GM12891 (cell line): ENCODE results near the gene GTPBP1.

Source experiments
- POLR2A ChIP-seq: IDR thresholded peaks from 2 replicates; pipeline ENCODE4 v1.6.1; 2011; ENCODE audit warnings: low read depth, low read length, control low read depth
- POLR2AphosphoS5 ChIP-seq: IDR thresholded peaks from 2 replicates; pipeline ENCODE4 v1.6.1; 2011; ENCODE audit warnings: low read depth, low read length, control low read depth

- TF ChIP-seq POLR2AphosphoS5 (no peak), POLR2A (no peak)
These were observed 1.1 kb downstream of the GTPBP1 start for GRCh38 chr22:38706901-38707195.
